ENCODE data around the gene DUSP5. TPM values are rescaled to one million over a fixed set of nuclear protein-coding genes. Genes with fewer than 3 reads are reported as not detected.
A peak's percentile ranks its signal among the peaks of the same experiment; 100 is the strongest.

The DUSP5 gene
- total and polyA plus RNA-seq, 2 of the 8 experiments (the other 6 are each of a cell fraction or from before 2014, with no cell fraction given): 13.6 to 30.3 TPM

DNA sequence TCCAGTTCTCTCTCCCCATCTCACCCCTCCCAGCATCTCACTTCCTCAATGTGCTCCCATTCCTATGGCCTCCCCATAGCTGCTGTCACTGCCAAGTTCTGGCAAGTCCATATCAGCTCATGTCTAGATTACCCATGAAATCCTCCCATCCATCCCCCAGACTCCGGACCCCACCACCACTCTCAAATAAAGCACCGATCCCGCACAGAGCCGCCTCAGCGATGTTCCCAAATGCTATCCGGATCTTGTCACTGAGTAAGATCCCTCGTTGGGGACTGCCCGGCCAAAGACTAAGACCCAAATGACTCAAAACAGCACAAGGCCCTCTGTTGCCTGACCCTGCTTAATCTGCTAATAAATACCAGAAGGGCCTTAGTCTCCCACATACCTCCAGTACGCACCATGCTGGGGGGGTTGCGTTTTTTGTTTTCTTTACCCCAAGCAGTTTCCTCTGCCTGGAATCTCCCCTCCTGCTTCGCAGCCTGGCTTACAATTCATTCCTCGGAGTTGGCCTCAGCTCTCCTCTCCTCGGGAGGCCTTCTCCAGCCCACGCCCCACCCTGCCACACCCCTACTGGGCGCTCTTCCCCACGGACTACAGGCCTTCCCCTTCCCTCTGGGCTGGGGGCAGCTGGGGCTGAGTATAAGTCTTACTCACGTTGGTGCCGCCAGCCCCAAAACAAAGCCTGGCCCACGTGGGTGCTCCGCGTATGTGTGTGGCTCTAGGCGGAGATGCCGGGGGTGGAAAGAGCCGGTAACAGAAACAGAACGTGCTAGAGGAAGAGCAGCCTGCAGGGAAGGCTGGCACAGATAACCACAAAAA, 1.8 kb upstream of the DUSP5 start:
- DNase-seq (ENCODE audit: low read depth in 1 of 2, low spot score in 2 of 2) (peak in 1 of 2 experiments; percentile 57), FAIRE-seq (no peak)
- Histone ChIP-seq H2BK15ac (ENCODE audit: low read length) (peak overlapping the region; percentile 74), H3K18ac (ENCODE audit: extremely low read depth, low read length) (0 out of 2 replicates have a peak overlapping the region, but pooled peaks have one; percentile 27), H3K4me2 (ENCODE audit: insufficient read depth in 1 of 2, low read depth in 2 of 2, low read length in 2 of 2) (peak overlapping the region; percentile 79 to 80), H4K20me1 (replicated peaks in 1 of 2; ENCODE audit: control insufficient read depth in 1 of 2, insufficient read depth in 2 of 2, low read length in 2 of 2) (peaks cover 4 to 6% of the 10 kb centered on the region in 2 experiments), H3K79me1 (ENCODE audit: low read depth, low read length) (peaks cover 5% of the 10 kb centered on the region; the same call in 1 of the 2 replicates), H3K4me1 (replicated peaks in 1 of 4; ENCODE audit: control insufficient read depth in 3 of 4, insufficient read depth in 4 of 4, low read length in 3 of 4) (peaks cover 9 to 23% (median 16%) of the 10 kb centered on the region in 4 experiments), H3K23ac (ENCODE audit: insufficient read length) (no peak overlapping the region), H2AK5ac (ENCODE audit: low read depth, low read length) (peak overlapping the region; percentile 4; the same call in 1 of the 2 replicates), H2BK12ac (ENCODE audit: low read depth, low read length) (0 out of 2 replicates have a peak overlapping the region, but pooled peaks have one; percentile 63), H3K9me3 (ENCODE audit: insufficient read depth in 2 of 2, low read depth in 1 of 2, low read length in 1 of 2) (no peaks in the 10 kb centered on the region), H3K36me3 (ENCODE audit: control insufficient read depth in 2 of 4, insufficient read depth in 4 of 4, low read length in 3 of 4) (no peaks in the 10 kb centered on the region), H3K56ac (replicated peaks; ENCODE audit: insufficient read length, low read depth, low read length) (no peak overlapping the region), H3K23me2 (ENCODE audit: low read depth, low read length) (peaks cover 12% of the 10 kb centered on the region; the same call in 1 of the 2 replicates), H3K9ac (replicated peaks in 1 of 4; ENCODE audit: extremely low read depth in 1 of 4, low read depth in 3 of 4, low read length in 3 of 4) (peak overlapping the region in 2 of 4 experiments; percentile 13 to 29; a peak in 4 of 7 replicates), H3K27me3 (replicated peaks in 1 of 4; ENCODE audit: control insufficient read depth in 3 of 4, extremely low read depth in 1 of 4, insufficient read depth in 3 of 4, low read length in 3 of 4) (peaks cover 0 to 34% (median 17%) of the 10 kb centered on the region in 4 experiments; a peak in 5 of 7 replicates), H2BK5ac (ENCODE audit: low read depth, low read length) (no peak overlapping the region), H3K14ac (ENCODE audit: insufficient read length) (no peak overlapping the region), H4K8ac (ENCODE audit: extremely low read depth, insufficient read depth, low read length) (no peak overlapping the region), H2BK20ac (ENCODE audit: low read length) (no peak overlapping the region), H2BK120ac (replicated peaks; ENCODE audit: low read depth, low read length) (no peak overlapping the region), H3K27ac (ENCODE audit: low read depth, low read length) (no peak overlapping the region), H2AFZ (ENCODE audit: low read length) (no peak overlapping the region), H4K5ac (ENCODE audit: insufficient read length, low read depth, low read length) (no peak overlapping the region), H3K4ac (replicated peaks; ENCODE audit: insufficient read length, low read depth, low read length) (no peak overlapping the region), H3K79me2 (ENCODE audit: control insufficient read depth in 1 of 2, insufficient read depth in 2 of 2, low read length in 2 of 2) (peaks cover 0 to 11% of the 10 kb centered on the region in 2 experiments; a peak in 3 of 4 replicates), H3K4me3 (ENCODE audit: extremely low read depth in 1 of 4, insufficient read depth in 2 of 4, low read depth in 3 of 4, low read length in 4 of 4) (peak overlapping the region; percentile 65 to 96 (median 80); a peak in 5 of 8 replicates), H4K91ac (replicated peaks; ENCODE audit: insufficient read length, low read length) (no peak overlapping the region)
- 28% methylated on average over 25 of the region's 25 CpGs; no CpG with 5 or more reads in 1 of the 2 experiments for WGBS, 2 experiments (ENCODE audit: extremely low coverage in 1 of 2, insufficient coverage in 1 of 2, insufficient read length in 1 of 2, insufficient replicate concordance in 2 of 2, low coverage in 1 of 2, low lambda C conversion rate in 2 of 2, missing lambda C conversion rate in 1 of 2)
- TF ChIP-seq SIRT6 (IDR thresholded peaks at IDR 0.05; ENCODE audit: low read length): no peak
- TF ChIP-seq, protein P1, sequence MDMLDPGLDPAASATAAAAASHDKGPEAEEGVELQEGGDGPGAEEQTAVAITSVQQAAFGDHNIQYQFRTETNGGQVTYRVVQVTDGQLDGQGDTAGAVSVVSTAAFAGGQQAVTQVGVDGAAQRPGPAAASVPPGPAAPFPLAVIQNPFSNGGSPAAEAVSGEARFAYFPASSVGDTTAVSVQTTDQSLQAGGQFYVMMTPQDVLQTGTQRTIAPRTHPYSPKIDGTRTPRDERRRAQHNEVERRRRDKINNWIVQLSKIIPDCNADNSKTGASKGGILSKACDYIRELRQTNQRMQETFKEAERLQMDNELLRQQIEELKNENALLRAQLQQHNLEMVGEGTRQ (IDR thresholded peaks at IDR 0.05; ENCODE audit: low read length): 0 out of 2 replicates have a peak, but pooled peaks have one; percentile 2
- peak; percentile 52 for TF ChIP-seq ASH2L (IDR thresholded peaks at IDR 0.05; ENCODE audit: low read length)
- TF ChIP-seq, protein P2, sequence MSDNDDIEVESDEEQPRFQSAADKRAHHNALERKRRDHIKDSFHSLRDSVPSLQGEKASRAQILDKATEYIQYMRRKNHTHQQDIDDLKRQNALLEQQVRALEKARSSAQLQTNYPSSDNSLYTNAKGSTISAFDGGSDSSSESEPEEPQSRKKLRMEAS (IDR thresholded peaks at IDR 0.05): 0 out of 2 replicates have a peak, but pooled peaks have one; percentile 53
- no peak for TF ChIP-seq CBX5 (IDR thresholded peaks at IDR 0.05; ENCODE audit: low read depth, low read length)
- TF ChIP-seq BACH1 (IDR thresholded peaks at IDR 0.05; ENCODE audit: low read length): 0 out of 2 replicates have a peak, but pooled peaks have one; percentile 11
- TF ChIP-seq, protein P3, sequence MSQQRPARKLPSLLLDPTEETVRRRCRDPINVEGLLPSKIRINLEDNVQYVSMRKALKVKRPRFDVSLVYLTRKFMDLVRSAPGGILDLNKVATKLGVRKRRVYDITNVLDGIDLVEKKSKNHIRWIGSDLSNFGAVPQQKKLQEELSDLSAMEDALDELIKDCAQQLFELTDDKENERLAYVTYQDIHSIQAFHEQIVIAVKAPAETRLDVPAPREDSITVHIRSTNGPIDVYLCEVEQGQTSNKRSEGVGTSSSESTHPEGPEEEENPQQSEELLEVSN (IDR thresholded peaks at IDR 0.05): peak; percentile 16; the same call in 1 of the 2 replicates
- peak; percentile 61; the same call in 1 of the 2 replicates for TF ChIP-seq TEAD4 (IDR thresholded peaks at IDR 0.05; ENCODE audit: low read depth, low read length)
- ChIA-PET POLR2A (ENCODE audit: partially characterized antibody) (interaction anchor here (1.1 to 5.4 kb wide), 5 partner anchors 10 to 141 kb away, joined by 3 to 56 read pairs (median 5); no protein-coding TSS in a partner anchor), CTCF (ENCODE audit: partially characterized antibody) (interaction anchor here (1.0 to 1.8 kb wide), 5 partner anchors 34 to 143 kb away, joined by 3 to 6 read pairs (median 5); no protein-coding TSS in a partner anchor)
